Measurements from ENCODE around the gene BIRC5. TPM values are rescaled to one million over a fixed set of nuclear protein-coding genes. Genes with fewer than 3 reads are reported as not detected.

Gene BIRC5
- total RNA-seq, 1 experiment from 2014 or later: 140 TPM

DNA sequence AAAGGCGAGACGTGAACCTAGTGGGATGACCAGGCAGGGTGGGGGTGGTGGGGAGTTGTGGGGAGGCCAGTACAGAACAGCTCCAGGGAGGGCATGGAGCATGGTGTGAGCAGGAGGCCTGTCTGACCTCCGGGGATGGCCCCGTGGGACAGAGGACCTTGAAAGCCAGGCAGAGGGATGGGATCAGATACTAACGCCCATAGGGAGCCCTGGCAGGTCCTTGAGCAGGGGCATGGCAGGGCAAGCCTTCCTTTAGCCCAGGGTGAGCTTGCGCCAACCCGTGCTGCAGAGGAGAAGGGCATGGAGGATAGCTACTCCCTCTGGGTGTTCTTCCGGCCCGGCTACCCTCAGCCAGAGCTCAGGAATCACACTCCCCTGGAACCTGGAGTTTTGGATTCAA lies 52.7 kb downstream of the BIRC5 start:
- Histone ChIP-seq H3K9ac (ENCODE audit: low read length) (no peak overlapping the region), H3K4me1 (ENCODE audit: control insufficient read depth in 1 of 2, insufficient read depth in 2 of 2, low read length in 2 of 2) (no peaks in the 10 kb centered on the region), H3K9me2 (ENCODE audit: insufficient read depth) (no peaks in the 10 kb centered on the region), H3K9me3 (ENCODE audit: control insufficient read depth in 1 of 2, insufficient read depth in 1 of 2, low read depth in 1 of 2, low read length in 2 of 2) (no peaks in the 10 kb centered on the region), H3K27me3 (ENCODE audit: insufficient read depth, low read length) (no peaks in the 10 kb centered on the region), H3K79me2 (ENCODE audit: insufficient read depth, low read length) (no peaks in the 10 kb centered on the region), H3K27ac (ENCODE audit: low read depth, low read length) (no peak overlapping the region), H3K4me3 (replicated peaks in 1 of 2; ENCODE audit: low read depth in 1 of 2, low read length in 2 of 2) (no peak overlapping the region), H2AFZ (ENCODE audit: low read depth, low read length, poor library complexity, severe bottlenecking) (no peak overlapping the region), H4K20me1 (ENCODE audit: insufficient read depth) (no peaks in the 10 kb centered on the region), H3K4me2 (ENCODE audit: low read length) (no peak overlapping the region), H3K36me3 (ENCODE audit: control insufficient read depth in 1 of 2, insufficient read depth in 2 of 2, low read length in 2 of 2) (no peaks in the 10 kb centered on the region)
- POLR2A ChIA-PET: no interaction called here
- RAD21 ChIA-PET (ENCODE audit: low non-redundant PET in 1 of 2, low total read pairs in 2 of 2, uncharacterized antibody in 2 of 2, unreplicated experiment in 2 of 2): no interaction called here
- DNase-seq (ENCODE audit: low read depth, low spot score) (no peak), ATAC-seq (no peak; the same call in 1 of the 2 replicates)
- no peak for TF ChIP-seq YY1 (IDR thresholded peaks at IDR 0.05; ENCODE audit: extremely low read depth, insufficient replicate concordance, low read depth, low read length)
- no peak for TF ChIP-seq CBX3 (IDR thresholded peaks at IDR 0.05; ENCODE audit: low read depth)
- TF ChIP-seq SIN3A (IDR thresholded peaks at IDR 0.05; ENCODE audit: low read depth): no peak
- no peak for TF ChIP-seq SP1 (IDR thresholded peaks at IDR 0.05; ENCODE audit: low read depth)
- TF ChIP-seq POLR2A (IDR thresholded peaks at IDR 0.05; ENCODE audit: borderline replicate concordance, extremely low read depth, insufficient read depth, insufficient read length): no peak
- no peak for TF ChIP-seq EZH2phosphoT487 (IDR thresholded peaks at IDR 0.05; ENCODE audit: borderline replicate concordance)
- TF ChIP-seq, protein P1, sequence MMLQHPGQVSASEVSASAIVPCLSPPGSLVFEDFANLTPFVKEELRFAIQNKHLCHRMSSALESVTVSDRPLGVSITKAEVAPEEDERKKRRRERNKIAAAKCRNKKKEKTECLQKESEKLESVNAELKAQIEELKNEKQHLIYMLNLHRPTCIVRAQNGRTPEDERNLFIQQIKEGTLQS (IDR thresholded peaks at IDR 0.05): no peak
- CTCF ChIA-PET: no interaction called here
- BruUV-seq (replicated peaks): no TSS peak
- intact Hi-C loops (cut with micrococcal nuclease): no loop called here

DNA sequence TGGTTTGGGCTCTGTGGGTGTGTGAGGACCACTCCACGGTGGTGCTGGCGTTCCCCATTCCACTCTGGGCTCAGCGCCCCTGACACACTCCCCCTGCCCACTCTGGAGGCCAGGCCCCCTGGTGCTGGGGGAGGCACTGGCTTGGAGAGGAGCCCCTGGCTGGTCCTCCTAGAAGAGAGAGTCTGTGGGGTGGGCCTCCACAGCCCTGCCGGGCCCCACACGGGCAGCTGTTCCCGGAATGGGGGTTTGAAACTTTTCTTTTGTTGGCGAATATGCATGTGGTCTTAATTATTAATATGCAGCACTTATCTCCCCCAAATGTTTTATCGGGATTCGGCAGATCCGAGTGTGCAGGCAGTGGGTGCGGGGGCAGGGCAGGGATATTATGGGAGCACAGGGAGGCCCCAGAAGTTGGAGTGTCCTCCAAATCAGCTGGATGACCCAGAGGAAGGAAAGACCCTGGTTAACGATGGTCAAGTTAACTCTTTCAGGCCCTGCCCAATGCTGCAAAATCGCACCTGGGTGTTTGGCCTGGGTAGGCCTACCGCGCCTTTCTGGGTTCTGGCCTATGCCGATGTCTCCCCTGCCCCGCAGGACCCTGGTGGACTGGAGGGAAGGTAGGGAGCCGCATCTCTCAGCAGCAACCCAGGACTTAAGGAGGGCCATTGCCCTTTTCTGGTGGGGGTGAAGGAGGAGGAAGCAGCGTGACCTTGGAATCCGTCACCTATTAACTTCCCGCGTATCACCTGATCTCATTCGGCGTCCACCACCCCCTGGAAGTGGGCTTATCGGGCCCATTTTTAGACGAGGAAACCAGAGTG lies 53.4 kb downstream of the BIRC5 start:
- ATAC-seq: no peak
- ChIA-PET POLR2A (no interaction called here), CTCF (no interaction called here), RAD21 (ENCODE audit: low non-redundant PET in 1 of 2, low total read pairs in 2 of 2, uncharacterized antibody in 2 of 2, unreplicated experiment in 2 of 2) (no interaction called here)
- Histone ChIP-seq H3K27me3 (ENCODE audit: insufficient read depth, low read length) (no peaks in the 10 kb centered on the region), H3K4me2 (ENCODE audit: low read length) (no peak overlapping the region), H3K27ac (ENCODE audit: low read depth, low read length) (no peak overlapping the region), H2AFZ (ENCODE audit: low read depth, low read length, poor library complexity, severe bottlenecking) (no peak overlapping the region), H3K36me3 (ENCODE audit: control insufficient read depth in 1 of 2, insufficient read depth in 2 of 2, low read length in 2 of 2) (no peaks in the 10 kb centered on the region), H3K9ac (ENCODE audit: low read length) (no peak overlapping the region), H3K4me3 (replicated peaks in 1 of 2; ENCODE audit: low read depth in 1 of 2, low read length in 2 of 2) (no peak overlapping the region), H3K79me2 (ENCODE audit: insufficient read depth, low read length) (no peaks in the 10 kb centered on the region), H3K9me3 (ENCODE audit: control insufficient read depth in 1 of 2, insufficient read depth in 1 of 2, low read depth in 1 of 2, low read length in 2 of 2) (no peaks in the 10 kb centered on the region), H3K9me2 (ENCODE audit: insufficient read depth) (no peaks in the 10 kb centered on the region), H4K20me1 (ENCODE audit: insufficient read depth) (no peaks in the 10 kb centered on the region), H3K4me1 (ENCODE audit: control insufficient read depth in 1 of 2, insufficient read depth in 2 of 2, low read length in 2 of 2) (peaks cover 0 to 2% of the 10 kb centered on the region in 2 experiments; a peak in 1 of 4 replicates)
- DNase-seq (ENCODE audit: low read depth, low spot score): no peak
- BruUV-seq (replicated peaks): no TSS peak
- TF ChIP-seq, protein P2, sequence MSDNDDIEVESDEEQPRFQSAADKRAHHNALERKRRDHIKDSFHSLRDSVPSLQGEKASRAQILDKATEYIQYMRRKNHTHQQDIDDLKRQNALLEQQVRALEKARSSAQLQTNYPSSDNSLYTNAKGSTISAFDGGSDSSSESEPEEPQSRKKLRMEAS (IDR thresholded peaks at IDR 0.05): no peak
- TF ChIP-seq ZNF274 (IDR thresholded peaks at IDR 0.05; ENCODE audit: low read depth, low read length): no peak
- no peak for TF ChIP-seq ELF1 (IDR thresholded peaks at IDR 0.05; ENCODE audit: borderline replicate concordance, low read depth)
- TF ChIP-seq, protein P1 (IDR thresholded peaks at IDR 0.05): no peak
- no peak for TF ChIP-seq FOSL1 (IDR thresholded peaks at IDR 0.05; ENCODE audit: low read depth)
- no peak for TF ChIP-seq POLR2AphosphoS5 (IDR thresholded peaks at IDR 0.05; ENCODE audit: low read depth, low read length)
- no peak for TF ChIP-seq EGR1 (IDR thresholded peaks at IDR 0.05; ENCODE audit: low read depth)
- TF ChIP-seq, protein P3, sequence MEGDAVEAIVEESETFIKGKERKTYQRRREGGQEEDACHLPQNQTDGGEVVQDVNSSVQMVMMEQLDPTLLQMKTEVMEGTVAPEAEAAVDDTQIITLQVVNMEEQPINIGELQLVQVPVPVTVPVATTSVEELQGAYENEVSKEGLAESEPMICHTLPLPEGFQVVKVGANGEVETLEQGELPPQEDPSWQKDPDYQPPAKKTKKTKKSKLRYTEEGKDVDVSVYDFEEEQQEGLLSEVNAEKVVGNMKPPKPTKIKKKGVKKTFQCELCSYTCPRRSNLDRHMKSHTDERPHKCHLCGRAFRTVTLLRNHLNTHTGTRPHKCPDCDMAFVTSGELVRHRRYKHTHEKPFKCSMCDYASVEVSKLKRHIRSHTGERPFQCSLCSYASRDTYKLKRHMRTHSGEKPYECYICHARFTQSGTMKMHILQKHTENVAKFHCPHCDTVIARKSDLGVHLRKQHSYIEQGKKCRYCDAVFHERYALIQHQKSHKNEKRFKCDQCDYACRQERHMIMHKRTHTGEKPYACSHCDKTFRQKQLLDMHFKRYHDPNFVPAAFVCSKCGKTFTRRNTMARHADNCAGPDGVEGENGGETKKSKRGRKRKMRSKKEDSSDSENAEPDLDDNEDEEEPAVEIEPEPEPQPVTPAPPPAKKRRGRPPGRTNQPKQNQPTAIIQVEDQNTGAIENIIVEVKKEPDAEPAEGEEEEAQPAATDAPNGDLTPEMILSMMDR (IDR thresholded peaks at IDR 0.05 in 2 of 3, conservative IDR thresholded peaks at IDR 0.05 in 1 of 3; ENCODE audit: borderline replicate concordance in 1 of 3, insufficient read depth in 1 of 3, low read depth in 2 of 3, low read length in 2 of 3): no peak
- no peak for TF ChIP-seq YY1 (IDR thresholded peaks at IDR 0.05; ENCODE audit: extremely low read depth, insufficient replicate concordance, low read depth, low read length)
- TF ChIP-seq CEBPB (IDR thresholded peaks at IDR 0.05; ENCODE audit: low read depth): no peak
- TF ChIP-seq JUND (IDR thresholded peaks at IDR 0.05): no peak
- intact Hi-C loops (cut with micrococcal nuclease): no loop called here

Measured in HCT116 (cell line).